G401.6 (cell line): ENCODE data around the gene SH3YL1.

ENCODE experiments used
- FAIRE-seq: peaks from 2 replicates; lab custom pipeline; 2012; peaks lifted over from hg19 to GRCh38; lab: Jason Lieb, UNC

Gene SH3YL1

DNA sequence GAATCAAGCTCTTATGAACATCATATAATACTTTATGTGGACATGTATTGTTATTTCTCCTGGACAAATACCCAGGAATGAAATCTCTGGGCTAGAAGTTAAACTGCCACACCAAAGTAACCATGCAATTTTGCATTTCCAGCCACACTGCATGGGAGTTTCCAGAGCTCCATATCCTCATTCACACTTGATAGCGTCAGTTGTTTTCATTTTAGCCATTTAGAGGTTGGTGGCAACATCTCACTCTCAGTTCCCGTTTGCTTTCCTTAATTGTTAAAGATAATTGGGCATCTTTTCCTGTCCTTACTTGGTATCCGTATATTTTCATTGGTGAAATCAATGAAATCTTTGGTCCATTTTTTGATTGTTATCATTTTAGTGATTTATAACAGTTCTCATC, 47.8 kb downstream of the SH3YL1 start:
- no peak for FAIRE-seq

DNA sequence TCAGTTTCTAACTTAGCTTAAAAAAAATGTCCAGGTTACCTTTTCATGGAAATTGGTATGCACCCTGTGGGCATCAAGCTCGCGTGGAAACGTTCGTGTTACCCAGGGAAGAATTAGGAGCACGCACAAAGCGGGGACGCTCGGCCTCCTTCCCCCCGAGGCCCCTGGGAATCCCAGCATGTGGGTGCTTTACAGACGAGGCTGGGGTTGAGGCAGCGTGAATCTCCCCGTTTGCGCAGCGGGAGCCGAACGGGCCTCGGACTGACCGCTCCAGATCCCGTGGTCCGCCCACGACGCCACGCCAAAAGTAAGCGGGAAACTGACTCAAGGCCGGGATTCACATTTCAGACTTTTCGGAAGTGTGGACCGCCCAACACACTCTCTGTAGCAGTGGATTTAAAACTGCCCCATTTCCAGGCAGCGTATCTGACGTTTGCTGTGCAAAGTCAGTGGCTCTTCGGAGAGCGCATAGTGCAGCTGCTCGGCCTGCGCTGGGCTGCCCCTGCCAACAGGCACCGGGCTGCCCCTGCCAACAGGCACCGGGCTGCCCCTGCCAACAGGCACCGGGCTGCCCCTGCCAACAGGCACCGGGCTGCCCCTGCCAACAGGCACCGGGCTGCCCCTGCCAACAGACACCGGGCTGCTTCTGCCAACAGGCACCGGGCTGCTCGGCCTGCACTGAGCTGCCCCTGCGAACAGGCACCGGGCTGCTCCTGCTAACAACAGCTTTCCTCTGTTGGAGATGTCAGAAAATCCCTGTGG, 49.7 kb downstream of the SH3YL1 start:
- FAIRE-seq: no peak

DNA sequence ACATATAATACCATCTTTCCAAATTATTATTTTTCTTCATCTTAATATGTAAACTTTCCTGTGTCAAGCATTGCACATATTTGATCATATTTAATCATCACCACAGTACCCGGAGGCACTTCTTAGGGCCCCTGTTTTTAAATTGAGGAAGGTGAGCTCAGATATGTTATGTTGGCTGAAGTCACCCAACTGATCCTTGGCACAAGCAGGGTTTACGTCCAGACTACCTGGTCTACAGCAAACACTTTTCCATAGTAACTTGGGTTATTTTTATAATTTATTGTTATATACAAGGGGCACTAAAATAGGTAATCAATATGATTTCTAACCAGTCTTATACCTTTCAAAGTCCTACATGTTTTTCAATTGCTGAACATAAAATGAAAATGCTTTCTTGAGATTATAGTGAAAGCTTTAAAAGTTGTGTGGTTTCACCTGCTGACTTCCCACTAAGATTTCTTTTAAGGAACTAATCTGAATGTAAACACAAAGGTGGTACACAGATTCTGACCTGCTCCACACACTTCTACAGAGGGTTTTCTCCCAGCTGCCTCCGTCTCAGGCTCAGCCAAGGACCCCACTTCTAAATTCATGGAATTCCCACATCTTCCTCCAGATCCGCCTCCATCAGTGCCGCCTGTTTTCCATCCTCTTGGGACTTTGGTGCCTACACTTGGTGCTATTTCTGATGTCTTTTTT, 52.2 kb downstream of the SH3YL1 start:
- FAIRE-seq: no peak

DNA sequence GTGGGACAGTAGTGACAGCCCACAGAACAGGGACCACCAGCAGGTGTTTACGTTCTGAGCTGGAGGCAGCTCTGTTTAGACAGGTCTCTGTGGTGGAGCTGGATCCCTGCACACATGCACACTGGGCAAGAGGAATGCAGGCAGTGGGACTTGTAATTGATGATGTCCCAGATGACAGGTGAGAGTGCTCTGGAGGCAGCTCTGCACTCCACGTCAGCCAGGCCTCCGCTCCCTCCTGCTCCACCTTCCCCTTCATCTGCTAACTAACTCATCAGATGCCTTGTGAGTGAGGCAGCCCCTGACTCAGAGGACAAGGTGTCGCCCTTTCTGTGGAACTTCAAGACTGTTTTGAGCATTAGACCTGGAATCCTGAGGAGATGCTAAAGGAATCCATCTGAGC, 53.2 kb downstream of the SH3YL1 start:
- FAIRE-seq: no peak

DNA sequence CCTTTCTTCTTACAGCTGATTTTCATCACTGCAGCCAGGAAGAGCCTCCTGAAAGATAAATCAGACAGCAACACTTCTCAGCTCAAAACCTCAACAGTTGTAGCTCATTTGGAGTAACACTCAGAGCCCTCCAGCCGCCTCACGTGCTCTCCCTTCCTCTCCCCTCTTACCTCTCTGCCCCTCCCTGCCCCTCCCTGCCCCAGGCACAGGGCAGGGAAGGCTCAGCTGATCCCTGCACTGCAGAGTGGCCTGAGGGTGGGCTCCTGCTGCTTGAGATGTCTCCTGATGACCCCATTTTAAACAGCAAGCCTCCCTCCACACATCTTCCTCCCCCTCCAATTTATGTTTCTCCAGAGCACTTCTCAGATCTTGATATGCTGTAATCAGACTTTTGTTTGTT, 54.4 kb downstream of the SH3YL1 start:
- no peak for FAIRE-seq

DNA sequence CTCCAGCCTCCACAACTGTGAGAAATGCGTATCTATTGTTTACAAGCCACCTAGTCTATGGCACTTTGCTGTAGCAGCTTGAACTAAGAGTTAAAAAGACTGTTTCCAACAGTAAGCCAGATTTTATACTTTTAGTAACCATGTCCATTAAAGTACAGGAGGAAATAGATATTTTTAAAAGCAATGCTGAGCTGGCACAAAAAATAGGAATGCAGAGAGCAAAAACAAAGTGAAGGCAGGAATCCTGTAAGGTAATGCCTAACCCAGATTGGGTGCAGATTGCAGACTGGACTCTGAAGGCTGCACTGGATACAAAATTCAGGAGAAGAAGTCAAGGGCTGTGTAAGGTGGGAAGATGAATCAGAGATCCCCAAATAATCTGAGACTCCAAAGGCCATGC, 55.5 kb downstream of the SH3YL1 start:
- no peak for FAIRE-seq

DNA sequence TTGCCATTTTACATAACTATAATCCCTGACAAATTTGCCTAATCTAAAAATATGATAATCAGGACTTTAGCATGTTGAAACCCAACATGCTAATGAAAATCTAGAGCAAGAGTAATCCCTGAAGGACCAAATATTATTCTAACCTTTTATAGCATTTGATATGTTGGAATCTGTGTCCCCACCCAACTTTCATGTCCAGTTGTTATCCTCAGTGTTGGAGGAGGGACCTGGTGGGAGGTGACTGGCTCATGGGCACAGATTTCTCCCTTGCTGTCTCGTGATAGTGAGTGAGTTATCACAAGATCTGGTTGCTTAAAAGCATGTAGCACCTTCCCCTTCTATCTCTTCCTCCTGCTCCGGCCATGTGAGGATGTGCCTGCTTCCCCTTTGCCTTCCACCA, 59.8 kb downstream of the SH3YL1 start:
- no peak for FAIRE-seq

DNA sequence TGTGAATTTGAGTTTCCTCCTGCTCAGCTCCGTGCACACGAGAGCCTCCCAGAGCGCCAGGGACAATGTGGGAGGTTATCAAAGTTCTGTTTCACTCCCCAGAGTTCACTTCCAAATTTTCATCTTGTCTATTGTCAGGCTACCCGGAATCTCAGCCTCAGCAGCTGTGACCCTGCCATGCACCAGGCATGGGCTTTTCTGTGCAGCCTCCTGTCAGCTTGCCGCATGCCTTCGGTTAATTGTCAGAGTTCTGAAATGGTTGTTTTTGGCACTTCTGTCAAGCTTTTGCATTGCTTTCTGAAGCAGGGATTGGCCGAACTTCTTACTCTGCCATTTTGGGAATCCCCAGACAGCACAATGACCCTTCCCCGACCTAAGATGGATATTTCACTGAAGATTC, 60.4 kb downstream of the SH3YL1 start:
- no peak for FAIRE-seq

DNA sequence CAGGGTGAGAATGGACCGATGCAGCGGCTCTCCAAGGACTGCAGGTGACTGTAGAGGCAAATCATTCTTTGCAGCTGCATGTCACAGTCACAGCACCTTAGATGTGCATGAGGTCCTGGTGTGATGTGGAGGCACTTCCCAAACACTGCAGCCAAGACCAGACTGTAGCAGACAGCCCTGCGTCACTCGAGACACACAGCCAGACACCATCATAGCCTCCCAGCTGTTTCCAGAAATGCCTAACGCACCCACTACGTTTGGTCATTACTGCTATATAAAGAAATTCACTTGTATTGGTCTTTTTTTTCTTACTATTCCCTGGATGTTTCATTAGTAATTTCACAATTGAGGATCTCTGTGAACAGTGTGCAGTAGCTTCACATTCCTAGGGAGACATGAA, 60.9 kb downstream of the SH3YL1 start:
- FAIRE-seq: no peak

DNA sequence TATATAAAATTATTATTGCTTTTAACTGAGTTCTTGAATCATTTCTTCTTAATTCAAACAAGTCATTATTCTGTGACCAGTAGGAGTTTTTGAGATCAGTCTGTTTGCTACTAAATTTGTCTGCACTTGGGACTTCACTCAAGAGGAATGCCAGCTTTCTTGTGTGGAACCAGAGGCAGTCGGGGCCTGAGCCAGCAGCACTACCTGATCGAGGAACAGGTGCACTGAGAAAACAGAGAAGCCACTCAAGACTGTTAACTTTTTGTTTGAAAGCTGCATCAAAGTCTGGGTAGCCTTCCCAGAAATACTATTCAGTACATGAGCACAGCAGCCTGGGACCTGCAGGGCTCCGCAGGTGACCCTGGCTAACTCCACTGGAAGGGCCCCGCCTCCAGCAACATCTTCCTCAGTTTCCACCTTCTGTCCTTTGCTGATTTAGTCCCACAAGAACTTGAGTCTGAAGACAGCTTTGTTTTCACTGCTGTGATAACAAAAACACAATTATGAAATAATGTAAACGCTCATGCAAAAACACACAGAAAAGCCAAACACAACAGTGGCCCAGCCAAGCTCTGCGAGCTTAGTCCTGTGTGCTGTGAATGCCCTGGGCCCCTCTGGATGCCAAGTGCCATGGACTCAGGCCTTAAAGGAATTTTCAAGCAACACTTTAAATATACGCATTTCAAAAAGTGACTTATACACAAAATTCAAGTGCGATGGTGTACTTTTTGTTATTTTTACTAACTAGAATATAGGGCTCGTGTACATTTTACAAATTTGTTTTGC, 62.0 kb downstream of the SH3YL1 start:
- FAIRE-seq: no peak

DNA sequence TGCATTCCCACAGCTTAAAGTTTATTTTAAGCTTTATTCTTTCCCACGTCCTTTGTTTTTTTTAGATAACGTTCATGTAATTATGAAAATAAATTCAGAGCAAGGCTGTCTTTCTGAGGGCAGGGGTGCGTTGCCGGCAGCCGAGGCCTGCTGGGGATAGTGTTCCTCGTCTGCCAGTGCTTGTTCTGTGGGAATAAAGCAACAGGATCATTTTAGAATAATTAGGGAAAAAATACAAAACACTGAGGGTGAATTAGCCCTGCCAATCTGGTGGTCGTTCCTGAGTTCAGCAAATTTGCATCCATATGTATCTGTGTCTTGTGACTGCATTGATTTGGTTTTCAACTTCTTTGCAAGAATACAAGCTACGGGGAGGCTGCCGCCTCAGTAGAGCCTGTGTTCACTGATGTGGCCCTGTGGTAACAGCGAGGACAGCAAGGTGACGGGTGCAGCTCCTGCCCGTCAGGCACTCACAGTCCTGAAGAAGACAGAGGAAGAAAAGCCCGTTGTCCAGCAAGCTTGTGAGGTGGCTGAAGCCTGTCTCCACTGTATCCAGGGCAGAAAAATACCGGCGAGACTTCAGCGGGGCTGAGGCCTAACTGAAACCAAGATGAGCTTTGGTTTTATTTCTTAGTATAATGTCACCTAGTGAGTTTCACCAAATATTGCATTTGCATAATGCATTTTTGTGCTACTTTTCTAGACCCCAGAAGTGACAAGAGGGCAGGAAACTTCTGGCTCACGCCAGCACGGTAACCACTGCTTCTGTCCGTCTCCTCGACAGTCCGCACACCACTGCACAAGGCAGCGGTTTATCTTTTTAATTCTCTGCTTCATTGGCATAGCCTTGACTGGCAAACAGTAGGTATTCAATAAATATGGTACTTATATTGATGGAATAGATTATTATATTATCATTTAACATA, 64.5 kb downstream of the SH3YL1 start:
- no peak for FAIRE-seq

DNA sequence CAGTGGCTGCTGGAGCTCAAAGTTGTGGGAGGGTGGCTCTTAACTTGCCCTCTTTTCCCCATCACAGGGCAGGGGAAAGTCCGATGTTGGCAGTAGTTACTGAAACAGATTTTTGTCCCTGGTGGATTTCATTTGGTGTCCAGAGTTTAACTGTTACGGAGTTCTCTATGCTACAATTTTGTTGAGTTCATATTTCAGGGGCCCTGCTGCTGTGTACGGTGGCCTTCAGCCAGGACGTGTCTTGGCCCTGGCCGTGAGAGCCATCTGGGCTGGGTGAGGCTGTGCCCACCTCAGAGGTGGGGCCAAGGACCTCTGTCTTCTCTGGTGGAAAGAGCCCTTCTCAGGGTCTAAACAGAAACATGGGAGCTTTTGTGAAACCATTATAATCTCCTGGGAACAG, 67.4 kb downstream of the SH3YL1 start:
- no peak for FAIRE-seq

DNA sequence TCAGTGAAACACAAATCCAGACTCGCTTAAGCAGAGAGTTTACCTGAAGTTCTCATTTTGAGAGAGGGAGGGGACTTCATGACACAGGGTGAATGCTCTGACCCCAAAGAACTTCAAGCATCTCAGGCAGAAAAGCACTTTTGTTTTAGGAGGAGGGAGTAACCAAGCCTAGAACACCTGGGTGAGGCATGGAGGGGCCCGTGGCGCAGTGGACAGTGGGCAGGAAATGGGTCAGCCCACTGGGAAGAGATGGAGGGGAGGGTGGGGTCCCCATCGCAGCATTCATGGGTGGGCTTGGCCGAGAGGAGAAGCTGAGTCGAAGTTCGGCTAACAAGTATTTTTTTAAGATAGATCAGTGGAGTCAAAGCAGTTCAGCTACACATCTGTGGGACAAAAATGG, 67.9 kb downstream of the SH3YL1 start:
- no peak for FAIRE-seq

DNA sequence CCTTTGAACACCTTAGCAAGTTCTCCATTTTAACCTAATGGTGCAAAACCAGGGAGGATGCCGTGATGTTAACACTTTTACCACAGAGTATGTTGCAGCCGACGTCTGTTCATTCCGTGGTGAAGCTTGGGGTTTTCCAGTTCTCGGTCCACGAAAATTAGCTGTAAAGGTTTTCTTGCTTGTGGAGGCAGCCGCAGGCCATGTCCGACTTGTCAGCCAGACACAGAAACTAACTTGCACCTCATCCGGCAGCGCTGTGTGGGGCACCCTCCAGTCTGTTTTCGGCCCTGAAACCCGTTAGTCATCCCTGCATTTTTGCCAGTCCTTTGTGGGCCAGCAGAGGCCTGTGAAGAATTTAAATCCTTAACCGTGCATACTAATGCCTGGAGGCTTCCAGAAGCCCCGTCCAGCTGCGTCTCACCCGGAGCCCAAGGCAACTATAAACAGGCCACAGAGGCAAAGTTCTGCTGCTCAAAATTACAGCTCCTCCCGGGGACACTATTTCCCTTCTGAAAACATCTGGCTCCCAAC, 70.6 kb downstream of the SH3YL1 start:
- FAIRE-seq: no peak

DNA sequence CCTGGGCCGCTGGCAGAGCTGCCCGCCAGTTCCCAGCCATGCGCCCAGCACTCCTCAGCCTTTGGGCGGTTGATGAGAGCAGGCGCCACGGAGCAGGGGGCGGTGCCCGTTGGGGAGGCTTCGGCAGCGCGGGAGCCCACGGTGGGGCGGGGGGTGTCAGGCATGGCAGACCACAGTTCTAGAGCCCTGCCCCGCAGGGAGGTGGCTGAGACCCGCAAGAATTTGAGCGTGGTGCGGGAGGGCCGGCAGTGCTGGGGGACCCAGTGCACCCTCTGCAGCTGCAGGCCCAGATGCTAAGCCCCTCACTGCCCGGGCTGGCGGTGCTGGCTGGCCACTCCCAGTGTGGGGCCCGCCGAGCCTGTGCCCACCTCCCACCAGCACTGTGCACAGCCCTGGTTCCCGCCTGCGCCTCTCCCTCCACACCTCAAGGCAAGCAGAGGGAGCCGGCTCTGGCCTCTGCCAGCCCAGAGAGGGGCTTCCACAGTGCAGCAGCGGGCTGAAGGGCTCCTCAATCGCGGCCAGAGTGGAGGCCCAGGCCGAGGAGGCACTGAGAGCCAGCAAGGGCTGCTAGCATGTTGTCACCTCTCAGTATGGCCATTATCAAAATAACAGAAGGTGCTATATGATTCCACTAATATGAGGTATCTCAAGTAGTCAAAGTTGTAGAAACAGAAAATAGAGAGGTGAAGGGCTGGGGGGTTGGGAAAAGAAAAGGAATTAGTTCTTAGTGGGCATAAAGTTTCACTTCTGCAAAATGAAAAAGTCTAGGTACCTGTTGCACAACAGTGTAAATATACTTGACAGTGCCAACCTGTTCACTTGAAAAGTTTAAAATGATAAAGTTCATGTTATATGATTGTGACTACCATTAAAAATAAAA, 72.3 kb downstream of the SH3YL1 start:
- FAIRE-seq: no peak

DNA sequence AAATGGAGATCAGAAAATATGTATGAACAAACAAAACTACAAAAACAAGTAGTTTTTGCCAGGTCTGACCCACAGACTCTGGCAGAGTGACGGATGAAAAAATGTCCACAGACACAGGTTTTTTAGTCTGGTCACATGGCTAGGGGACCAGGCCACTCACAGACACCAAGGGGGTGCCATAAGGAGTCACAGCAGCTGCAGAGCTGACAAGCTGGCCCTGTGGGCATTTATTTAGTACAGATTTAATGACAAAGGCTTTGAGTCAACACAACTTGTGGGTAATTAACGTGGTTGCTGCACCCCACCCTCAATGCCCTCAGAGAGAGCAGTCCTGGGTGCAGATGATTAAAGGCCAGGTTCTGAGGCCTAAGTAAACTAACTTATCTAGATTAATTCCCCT, 76.0 kb downstream of the SH3YL1 start:
- no peak for FAIRE-seq

DNA sequence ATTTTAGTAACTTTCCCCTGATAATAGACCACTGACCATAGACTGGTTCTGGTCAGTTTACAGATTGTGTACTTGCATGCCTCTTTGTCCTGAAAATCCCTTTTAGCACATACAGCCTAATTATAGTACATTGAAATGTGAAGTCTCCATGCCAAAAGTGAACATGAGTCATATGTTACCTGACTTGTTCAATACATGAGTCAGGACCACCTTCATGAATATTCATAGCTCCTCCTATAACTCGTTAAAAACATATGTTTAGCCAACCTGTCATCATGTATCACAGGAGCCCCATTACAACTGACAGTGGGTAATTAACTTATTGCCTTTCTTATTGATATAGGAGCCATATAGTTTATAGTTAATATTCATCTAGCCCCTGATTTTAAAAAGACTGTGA, 78.6 kb downstream of the SH3YL1 start:
- no peak for FAIRE-seq

DNA sequence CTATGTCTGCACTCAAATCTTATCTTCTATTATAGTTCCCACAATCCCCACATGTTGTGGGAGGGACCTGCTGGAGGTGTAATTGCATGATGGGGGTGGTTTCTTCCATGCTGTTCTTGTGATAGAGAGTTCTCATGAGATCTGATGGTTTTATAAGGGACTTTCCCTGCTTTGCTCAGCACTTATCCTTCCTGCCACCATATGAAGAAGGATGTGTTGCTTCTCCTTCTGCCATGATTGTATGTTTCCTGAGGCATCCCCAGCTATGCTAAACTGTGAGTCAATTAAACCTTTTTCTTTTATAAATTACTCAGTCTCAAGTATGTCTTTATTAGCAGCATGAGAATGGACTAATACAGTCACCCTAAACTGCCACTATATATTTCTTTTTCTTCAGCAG, 79.1 kb downstream of the SH3YL1 start:
- FAIRE-seq: no peak

DNA sequence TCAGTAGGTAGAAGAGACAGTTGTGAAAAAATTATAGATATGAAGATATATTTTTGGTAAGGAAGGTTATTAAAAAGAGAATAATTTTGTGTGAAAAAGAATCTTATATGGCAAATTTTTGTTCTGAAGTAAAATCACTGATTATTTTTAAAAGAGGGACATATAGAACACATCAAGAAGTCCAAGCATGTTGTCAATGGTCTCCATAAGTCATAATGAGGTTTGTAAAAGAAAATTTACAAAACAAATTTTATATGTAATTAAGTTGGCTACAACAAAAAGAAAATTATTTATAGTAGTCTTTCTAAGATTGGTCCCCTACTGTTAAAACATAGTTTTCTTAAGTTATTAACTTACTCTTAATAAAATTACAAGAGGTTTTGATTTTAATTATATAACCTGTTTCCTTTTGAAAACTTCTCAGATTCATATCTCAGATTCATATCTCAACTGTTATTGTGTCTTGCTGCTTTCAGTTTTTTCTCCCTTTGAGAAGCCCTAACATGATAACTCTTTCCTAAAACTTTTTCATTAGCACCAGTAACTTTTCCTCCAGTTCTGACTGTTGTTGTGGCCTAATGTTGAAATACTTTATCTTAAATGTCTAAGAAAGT, 81.2 kb downstream of the SH3YL1 start:
- peak; percentile 19 for FAIRE-seq

DNA sequence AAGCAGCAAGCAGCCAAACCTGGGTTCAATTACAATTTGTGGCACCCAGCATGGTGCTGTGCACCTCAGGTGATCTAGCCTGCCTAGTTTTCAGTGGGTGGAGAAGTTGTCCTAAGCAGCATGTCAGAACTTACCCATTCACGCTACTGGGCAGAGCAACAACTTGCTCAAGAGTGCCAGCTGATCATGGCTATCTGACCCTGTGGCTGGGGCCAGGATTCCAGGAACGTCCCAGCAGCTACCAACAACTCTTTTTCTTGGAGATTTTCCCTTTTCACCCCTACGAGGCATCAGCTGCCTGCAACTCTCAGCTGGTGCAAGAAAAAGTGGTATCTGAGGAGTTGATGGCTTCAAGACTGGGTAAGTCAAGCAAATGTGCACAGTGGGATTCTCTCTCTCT, 83.5 kb downstream of the SH3YL1 start:
- no peak for FAIRE-seq

DNA sequence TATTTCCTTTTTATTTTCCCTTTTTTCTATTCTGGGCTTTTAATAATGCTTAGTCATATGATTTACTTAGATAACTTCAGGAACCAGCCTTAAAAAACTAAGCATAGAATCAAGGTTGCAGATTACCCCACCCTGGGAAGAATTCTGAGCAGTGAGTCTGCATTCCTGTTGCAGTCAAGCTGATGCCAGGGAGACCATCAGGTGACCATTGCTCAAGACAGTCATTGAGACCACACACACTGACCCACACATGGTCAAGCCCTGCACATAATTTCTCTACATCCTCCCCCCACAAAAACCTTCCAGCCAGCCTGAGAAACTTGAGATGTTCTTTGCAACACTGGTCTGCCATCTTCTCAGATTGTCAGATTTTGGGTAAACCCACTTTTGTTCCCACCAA, 83.9 kb downstream of the SH3YL1 start:
- FAIRE-seq: no peak
